GM12801 (cell line): ENCODE data around the gene PDZRN4.

ENCODE experiments used
- TF ChIP-seq, protein P1 (sequence below): IDR thresholded peaks from one replicate; pipeline ENCODE4 v1.5.1; 2011; ENCODE audit warnings: control low read depth; ENCODE audit not compliant: insufficient read length; ENCODE audit errors: extremely low read depth

PDZRN4 gene

DNA sequence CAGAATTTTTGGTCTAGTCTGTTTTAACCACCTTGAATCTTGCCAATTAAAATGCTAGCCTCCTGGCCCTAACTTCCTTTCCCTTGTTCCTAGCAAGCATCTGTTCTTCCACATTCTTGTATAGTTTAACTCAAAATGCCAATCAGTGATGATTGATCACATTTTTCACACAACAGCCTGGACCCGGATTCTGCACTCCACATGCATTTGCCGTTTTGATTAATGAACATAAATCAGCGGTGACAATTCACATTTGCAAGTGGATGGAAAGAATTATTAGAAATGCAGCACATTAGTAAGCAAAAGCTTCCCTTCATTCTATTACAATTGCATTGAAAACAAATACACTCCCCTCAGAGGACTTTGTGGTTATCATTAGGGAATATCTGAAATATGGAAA, 83.4 kb downstream of the PDZRN4 start:
- TF ChIP-seq, protein P1, sequence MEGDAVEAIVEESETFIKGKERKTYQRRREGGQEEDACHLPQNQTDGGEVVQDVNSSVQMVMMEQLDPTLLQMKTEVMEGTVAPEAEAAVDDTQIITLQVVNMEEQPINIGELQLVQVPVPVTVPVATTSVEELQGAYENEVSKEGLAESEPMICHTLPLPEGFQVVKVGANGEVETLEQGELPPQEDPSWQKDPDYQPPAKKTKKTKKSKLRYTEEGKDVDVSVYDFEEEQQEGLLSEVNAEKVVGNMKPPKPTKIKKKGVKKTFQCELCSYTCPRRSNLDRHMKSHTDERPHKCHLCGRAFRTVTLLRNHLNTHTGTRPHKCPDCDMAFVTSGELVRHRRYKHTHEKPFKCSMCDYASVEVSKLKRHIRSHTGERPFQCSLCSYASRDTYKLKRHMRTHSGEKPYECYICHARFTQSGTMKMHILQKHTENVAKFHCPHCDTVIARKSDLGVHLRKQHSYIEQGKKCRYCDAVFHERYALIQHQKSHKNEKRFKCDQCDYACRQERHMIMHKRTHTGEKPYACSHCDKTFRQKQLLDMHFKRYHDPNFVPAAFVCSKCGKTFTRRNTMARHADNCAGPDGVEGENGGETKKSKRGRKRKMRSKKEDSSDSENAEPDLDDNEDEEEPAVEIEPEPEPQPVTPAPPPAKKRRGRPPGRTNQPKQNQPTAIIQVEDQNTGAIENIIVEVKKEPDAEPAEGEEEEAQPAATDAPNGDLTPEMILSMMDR, result no peak

DNA sequence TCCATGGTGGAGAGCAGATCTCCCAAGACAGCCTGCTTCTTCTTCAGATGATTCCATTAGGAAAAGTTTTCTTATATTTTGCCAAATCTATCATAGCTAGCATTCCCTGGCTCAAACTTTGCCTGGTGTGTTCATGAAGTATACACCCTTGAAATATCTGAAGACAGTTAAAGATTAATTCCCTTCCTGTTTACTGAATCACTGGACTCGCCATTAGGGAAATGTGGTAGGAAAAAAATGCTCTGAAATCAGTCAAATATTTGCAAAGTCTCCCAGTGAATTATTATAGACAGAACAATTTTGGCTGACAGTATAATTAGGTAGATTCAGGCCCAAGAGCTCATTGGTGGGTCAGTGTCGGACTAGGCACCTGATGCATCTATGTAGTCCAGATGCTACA, 86.5 kb downstream of the PDZRN4 start:
- TF ChIP-seq, protein P1, result no peak

DNA sequence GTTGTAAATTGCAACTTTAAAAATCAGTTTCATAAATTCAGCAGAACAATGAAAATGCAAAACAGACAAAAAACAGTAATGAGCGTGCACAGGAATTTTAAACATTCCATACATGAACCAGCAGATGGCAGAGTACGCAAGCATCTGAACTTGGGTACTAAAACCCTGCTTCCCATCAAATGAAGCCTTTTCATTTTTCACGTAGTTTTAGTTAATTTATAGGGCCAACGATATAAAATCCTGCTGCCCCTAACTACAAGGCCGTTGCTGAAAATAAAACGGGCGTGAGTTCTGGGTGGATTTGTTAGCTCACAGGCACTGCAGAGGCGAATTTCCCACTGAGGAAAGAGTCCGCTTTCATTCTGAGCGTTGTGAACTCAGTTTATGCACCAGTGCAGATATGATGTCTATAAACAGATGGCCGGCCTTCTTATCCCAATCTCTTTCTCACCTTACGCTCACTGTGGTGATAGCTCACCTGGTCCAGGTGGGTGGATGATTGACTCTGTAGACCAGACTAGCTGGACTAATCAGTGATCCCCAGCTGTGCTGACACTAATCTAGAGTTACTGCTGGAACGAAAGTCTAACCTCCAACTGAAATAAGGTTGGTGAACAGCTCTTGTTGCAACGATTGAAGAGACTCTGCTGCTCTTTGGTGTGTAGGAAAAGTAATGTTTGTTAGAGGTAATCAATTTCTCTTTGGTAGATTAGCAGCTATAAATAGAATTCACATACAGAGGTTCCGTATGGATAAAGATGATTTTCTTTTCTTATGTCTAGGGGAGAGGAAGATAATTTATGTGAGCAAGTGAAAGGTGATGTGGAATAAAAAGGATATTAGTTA, 89.2 kb downstream of the PDZRN4 start:
- TF ChIP-seq, protein P1, result no peak

DNA sequence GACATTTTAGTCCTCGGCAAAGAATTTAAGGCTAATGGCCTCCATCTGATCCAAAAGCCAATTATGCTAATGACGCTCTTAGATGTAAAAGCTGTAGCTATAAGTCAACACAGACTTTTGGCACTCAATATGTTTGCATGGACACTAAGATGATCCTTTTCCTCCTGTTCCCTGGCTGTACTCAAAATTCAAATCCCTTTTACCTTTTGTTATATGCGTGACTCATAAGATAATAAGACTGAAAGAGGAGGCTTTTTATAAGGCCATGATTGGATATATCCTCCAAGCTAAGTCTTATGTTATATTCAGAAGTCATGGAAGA, 89.8 kb downstream of the PDZRN4 start:
- TF ChIP-seq, protein P1, result no peak

DNA sequence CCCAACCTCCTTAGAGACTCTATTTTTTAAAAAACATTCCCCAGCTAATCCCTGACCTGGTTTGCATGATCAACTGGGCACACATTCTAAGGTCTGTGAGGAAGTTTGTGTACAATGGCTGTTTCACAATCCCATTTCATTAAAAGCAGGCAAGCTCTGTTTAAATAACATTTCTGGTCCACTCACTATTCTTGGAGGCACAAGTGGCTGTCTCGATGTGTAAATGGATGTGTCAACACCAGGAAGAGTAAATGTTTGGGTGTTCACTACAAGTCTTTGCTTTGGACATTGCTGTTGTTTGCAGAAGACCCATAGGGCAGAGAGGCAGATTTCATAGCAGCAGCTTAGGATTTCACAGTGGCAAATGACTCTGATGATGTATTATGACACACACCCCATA, 98.3 kb downstream of the PDZRN4 start:
- TF ChIP-seq, protein P1, result no peak

DNA sequence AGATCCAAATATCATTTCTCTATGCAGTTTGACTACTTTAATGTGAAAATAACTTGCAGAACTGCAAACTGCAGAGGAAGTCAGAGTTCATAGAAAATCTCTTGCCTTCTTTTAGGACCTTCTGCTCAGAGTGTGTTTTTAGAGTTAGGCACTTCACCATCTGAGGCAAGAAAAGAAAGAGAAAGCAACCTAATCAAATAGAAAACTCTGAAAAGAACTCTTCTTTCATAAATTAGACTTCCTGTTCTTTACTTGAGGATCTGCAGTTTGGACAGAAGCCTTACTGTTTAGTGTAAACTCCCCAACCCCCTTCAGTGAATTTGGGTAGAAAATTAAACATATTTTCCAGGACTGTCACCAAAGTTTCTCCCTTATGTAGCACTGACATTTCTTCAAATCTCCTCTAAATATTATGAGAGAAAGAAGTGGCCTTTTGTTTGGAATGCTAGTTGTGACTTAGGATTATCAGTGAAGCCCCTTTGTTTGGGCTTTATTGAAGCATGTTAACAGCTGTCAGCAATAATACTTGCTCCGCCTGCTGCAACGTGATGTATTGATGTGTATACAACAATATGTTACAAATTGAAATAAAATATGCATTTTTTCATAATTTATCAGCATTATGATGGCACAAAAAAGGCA, 99.5 kb downstream of the PDZRN4 start:
- TF ChIP-seq, protein P1, result no peak

DNA sequence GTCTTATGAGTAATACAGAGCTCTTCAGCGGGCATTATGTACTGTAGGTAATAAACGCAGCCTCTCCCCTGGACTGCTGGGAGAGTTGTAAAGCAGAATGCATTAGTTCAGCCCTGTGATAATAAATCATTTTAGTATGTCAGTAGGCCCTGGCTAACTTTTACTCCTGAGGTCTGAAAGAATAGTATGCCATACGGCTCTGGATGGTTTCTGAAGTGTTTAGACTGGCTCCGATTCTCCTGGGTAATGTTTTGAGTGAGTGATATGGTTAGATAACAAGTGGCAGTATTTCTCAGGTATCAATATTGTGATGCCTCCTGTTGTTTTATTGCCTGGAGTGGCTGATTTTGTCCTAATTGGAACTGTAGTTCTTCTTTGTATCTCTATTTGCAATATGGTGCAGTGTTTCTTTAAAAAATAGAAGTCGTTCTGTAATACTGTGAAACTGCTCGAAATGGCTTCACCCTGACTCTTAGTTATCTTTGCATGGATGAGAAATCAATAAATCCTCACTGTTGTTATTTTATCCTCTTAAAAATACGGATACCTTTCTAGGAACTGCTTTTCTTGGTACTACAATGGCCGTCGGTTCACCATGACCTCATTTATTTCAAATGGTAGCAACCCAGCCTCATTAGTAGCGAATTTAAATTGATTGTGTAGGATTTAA, 100.2 kb downstream of the PDZRN4 start:
- TF ChIP-seq, protein P1, result no peak
